Upper lobe of right lung (tissue), 1 donor: Measurements from ENCODE around the gene TEX50. TPM values are rescaled to one million over a fixed set of nuclear protein-coding genes. Genes with fewer than 3 reads are reported as not detected.
"Not testable (repeated sequence)": the region's sequence is repeated elsewhere in the genome, so short reads cannot be mapped to it uniquely, and the experiment has no call there.

ENCODE experiments used
- ATAC-seq: fragments of 200-7000 bp; cut with Tn5 transposase; one replicate; pipeline ENCODE4 v1.9.1; 2020; ENCODE audit warnings: mild to moderate bottlenecking, moderate library complexity
- DNase-seq: peaks from one replicate; pipeline ENCODE4 v3.0.0-alpha.2; 2020
- H3K27ac ChIP-seq: fragments of 200-600 bp; one replicate; pipeline ENCODE4 v1.8.0; 2022
- H3K27me3 ChIP-seq: fragments of 200-600 bp; one replicate; pipeline ENCODE4 v1.8.0; 2022; ENCODE audit warnings: mild to moderate bottlenecking
- H3K36me3 ChIP-seq: fragments of 200-600 bp; one replicate; pipeline ENCODE4 v1.8.0; 2022
- H3K4me1 ChIP-seq: fragments of 200-600 bp; one replicate; pipeline ENCODE4 v1.8.0; 2022
- H3K4me3 ChIP-seq: fragments of 200-600 bp; one replicate; pipeline ENCODE4 v1.8.0; 2022; ENCODE audit warnings: mild to moderate bottlenecking
- H3K9me3 ChIP-seq: fragments of 200-600 bp; one replicate; pipeline ENCODE4 v1.8.0; 2022
- CTCF ChIP-seq: fragments of 200-600 bp; IDR thresholded peaks from one replicate; pipeline ENCODE4 v1.8.0; 2022; ENCODE audit warnings: antibody characterized with exemption
- intact Hi-C: fragments of 100-400 bp; cut with DNase I; formaldehyde crosslinking; loops from one replicate; pipeline ENCODE4 v1.11.0; 2022
- long read RNA-seq: library from polyadenylated mRNA; unstranded; transcript quantifications from one replicate; pipeline ENCODE4 v2.0.0, GENCODE V29; 2021
- total RNA-seq: library from RNA; stranded (reverse); fragmentation: NEBNext Ultra II Directional; extraction: Animal tissue kit (Norgen Biotek cat#: 25700); gene quantifications from one replicate; pipeline ENCODE4 v1.2.1, GENCODE V29; 2021
- donor health status: DM: no; HTN: yes; CAD: no; lungs with severe emphysema.

TEX50 gene
- not detected for total RNA-seq
- long read RNA-seq, result 0 reads

- no peaks in the 10 kb centered on the region for H3K4me1 ChIP-seq
Measured at GRCh38 chr1:173635116-173635515, at the start of gene TEX50. Gene TEX50, plus strand, starts transcription at chr1:173635338. Its CDS starts 184 bp downstream, at chr1:173635522.

GRCh38 chr1:173590557-173590956, 44.6 kb upstream of the TEX50 start:
- H3K27ac ChIP-seq, result no peak overlapping the region
- no peaks in the 10 kb centered on the region for H3K27me3 ChIP-seq
- ATAC-seq, result no peak
- no peak for DNase-seq
- intact Hi-C loops, result no loop called here
- no peaks in the 10 kb centered on the region for H3K9me3 ChIP-seq
- no peak for TF ChIP-seq CTCF
- no peak overlapping the region for H3K4me3 ChIP-seq
- H3K36me3 ChIP-seq, result no peaks in the 10 kb centered on the region
- H3K4me1 ChIP-seq, result no peaks in the 10 kb centered on the region

More at GRCh38 chr1:173635116-173635515, at the start of gene TEX50:
- ATAC-seq (no peak), DNase-seq (no peak)
- H3K27me3 ChIP-seq, result no peaks in the 10 kb centered on the region
- no peak within 1 kb of the TSS for H3K27ac ChIP-seq
- H3K9me3 ChIP-seq, result no peaks in the 10 kb centered on the region
- no peak within 1 kb of the TSS for H3K4me3 ChIP-seq
- TF ChIP-seq CTCF, result no peak
- no peaks in the 10 kb centered on the region for H3K36me3 ChIP-seq
- intact Hi-C loops, result no loop called here

GRCh38 chr1:173591138-173591537, 44.0 kb upstream of the TEX50 start:
- H3K36me3 ChIP-seq, DNase-seq, H3K27ac ChIP-seq, H3K4me3 ChIP-seq, intact Hi-C loops, H3K4me1 ChIP-seq, H3K27me3 ChIP-seq, H3K9me3 ChIP-seq, ATAC-seq: not testable (repeated sequence)

- no peak for TF ChIP-seq CTCF
- Histone ChIP-seq H3K36me3 (no peaks in the 10 kb centered on the region), H3K4me3 (no peak overlapping the region), H3K27me3 (no peaks in the 10 kb centered on the region), H3K4me1 (no peaks in the 10 kb centered on the region), H3K9me3 (no peaks in the 10 kb centered on the region), H3K27ac (no peak overlapping the region)
- DNase-seq, result no peak
- ATAC-seq, result no peak
- intact Hi-C loops, result no loop called here
Measured at GRCh38 chr1:173596097-173596825, 38.9 kb upstream of the TEX50 start.

- no peak for ATAC-seq
- intact Hi-C loops, result no loop called here
- no peaks in the 10 kb centered on the region for H3K36me3 ChIP-seq
- no peak overlapping the region for H3K4me3 ChIP-seq
- H3K4me1 ChIP-seq, result no peaks in the 10 kb centered on the region
- H3K9me3 ChIP-seq, result no peaks in the 10 kb centered on the region
- no peak for DNase-seq
- H3K27ac ChIP-seq, result no peak overlapping the region
- H3K27me3 ChIP-seq, result no peaks in the 10 kb centered on the region
- no peak for TF ChIP-seq CTCF
Measured at GRCh38 chr1:173601588-173601987, 33.5 kb upstream of the TEX50 start.

GRCh38 chr1:173603056-173603591, 32.0 kb upstream of the TEX50 start, which contains the start of gene SLC9C2:
Gene SLC9C2, minus strand, starts transcription at chr1:173603072. Its CDS starts 1,296 bp downstream, at chr1:173601776.
- peak within 1 kb of the TSS; percentile 65 for H3K27ac ChIP-seq
- ATAC-seq (peak; percentile 87), DNase-seq (no peak)
- intact Hi-C loops, result no loop called here
- no peaks in the 10 kb centered on the region for H3K36me3 ChIP-seq
- no peaks in the 10 kb centered on the region for H3K4me1 ChIP-seq
- no peak for TF ChIP-seq CTCF
- no peaks in the 10 kb centered on the region for H3K9me3 ChIP-seq
- H3K27me3 ChIP-seq, result no peaks in the 10 kb centered on the region
- H3K4me3 ChIP-seq, result peak within 1 kb of the TSS; percentile 46
